MM.1S (cell line): ENCODE data around the gene RPRD1A.

ENCODE experiments used
- DNase-seq: peaks from one replicate; pipeline ENCODE4 v3.0.0-alpha.2; 2015
- H2AFZ ChIP-seq: fragments of 300-600 bp; sonication (generic); 2 replicates; pipeline ENCODE4 v1.6.0; 2016; ENCODE audit warnings: antibody characterized with exemption, low read length
- H3F3A ChIP-seq: fragments of 300-600 bp; sonication (generic); 2 replicates; pipeline ENCODE4 v1.6.1; 2016; ENCODE audit warnings: mild to moderate bottlenecking, antibody characterized with exemption, low read length, moderate library complexity, mixed read lengths; ENCODE audit not compliant: insufficient read depth
- H3K27ac ChIP-seq: fragments of 300-600 bp; sonication (generic); 2 replicates; pipeline ENCODE4 v1.5.1; 2016; ENCODE audit warnings: mild to moderate bottlenecking, low read length
- H3K27me3 ChIP-seq: fragments of 300-600 bp; sonication (generic); replicated peaks from 2 replicates; pipeline ENCODE4 v1.6.0; 2016; ENCODE audit warnings: low read length; ENCODE audit not compliant: insufficient read depth
- H3K36me3 ChIP-seq: fragments of 300-600 bp; sonication (generic); replicated peaks from 2 replicates; pipeline ENCODE4 v1.6.1; 2016; ENCODE audit warnings: mild to moderate bottlenecking, low read length, mixed read lengths; ENCODE audit not compliant: insufficient read depth
- H3K4me1 ChIP-seq: fragments of 300-600 bp; sonication (generic); 2 replicates; pipeline ENCODE4 v1.6.1; 2016; ENCODE audit warnings: low read length, mixed read lengths
- H3K4me2 ChIP-seq: fragments of 300-600 bp; sonication (generic); 2 replicates; pipeline ENCODE4 v1.6.0; 2016; ENCODE audit warnings: low read depth, low read length
- H3K4me3 ChIP-seq: fragments of 300-600 bp; sonication (generic); 2 replicates; pipeline ENCODE4 v1.5.1; 2016; ENCODE audit warnings: low read length, mixed read lengths
- H3K79me2 ChIP-seq: fragments of 300-600 bp; sonication (generic); 2 replicates; pipeline ENCODE4 v1.6.1; 2016; ENCODE audit warnings: mixed run types, low read length, mixed read lengths
- H3K9ac ChIP-seq: fragments of 300-600 bp; sonication (generic); 2 replicates; pipeline ENCODE4 v1.6.1; 2016; ENCODE audit warnings: low read length, mixed read lengths
- H3K9me2 ChIP-seq: fragments of 300-600 bp; sonication (generic); replicated peaks from 2 replicates; pipeline ENCODE4 v1.6.1; 2016; ENCODE audit warnings: mild to moderate bottlenecking, low read length, mixed read lengths; ENCODE audit not compliant: insufficient read depth
- H3K9me3 ChIP-seq: fragments of 300-600 bp; sonication (generic); replicated peaks from 2 replicates; pipeline ENCODE4 v1.6.1; 2016; ENCODE audit warnings: mild to moderate bottlenecking, low read length, mixed read lengths; ENCODE audit not compliant: insufficient read depth
- H4K20me1 ChIP-seq: fragments of 300-600 bp; sonication (generic); 2 replicates; pipeline ENCODE4 v1.6.1; 2016; ENCODE audit warnings: mild to moderate bottlenecking, low read length, moderate library complexity, mixed read lengths; ENCODE audit not compliant: insufficient read depth
- EZH2 ChIP-seq: fragments of 300-600 bp; sonication (generic); optimal IDR thresholded peaks from 2 replicates; pipeline ENCODE3; 2017; ENCODE audit warnings: low read depth, mild to moderate bottlenecking, antibody characterized with exemption, low read length, mixed read lengths
- EZH2phosphoT487 ChIP-seq: fragments of 300-600 bp; sonication (generic); IDR thresholded peaks from 2 replicates; pipeline ENCODE4 v1.6.1; 2018; ENCODE audit warnings: antibody characterized with exemption, low read length
- TF ChIP-seq, protein P1 (sequence below): fragments of 300-600 bp; sonication (generic); IDR thresholded peaks from 2 replicates; pipeline ENCODE4 v1.5.1; 2016; ENCODE audit warnings: antibody characterized with exemption, low read length, mixed read lengths

The RPRD1A gene

DNA sequence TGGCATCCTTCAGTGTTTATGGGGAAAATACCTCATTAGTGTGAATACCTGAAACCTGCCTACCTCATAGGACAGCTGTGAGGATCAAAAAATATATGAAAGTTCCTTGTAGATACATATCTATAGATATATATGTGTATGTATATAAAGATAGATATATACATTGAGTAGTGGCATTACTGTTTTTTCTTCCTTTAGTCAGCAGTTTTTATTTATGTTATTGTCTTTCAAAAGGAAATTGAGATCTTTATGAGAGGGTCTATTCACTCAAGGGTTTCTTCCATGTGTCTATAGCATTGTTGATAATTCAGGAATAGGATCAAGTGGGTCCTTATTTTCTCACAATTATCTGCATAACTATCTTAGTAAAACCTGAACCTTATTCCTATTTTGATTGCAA is 88.2 kb downstream of the RPRD1A start:
- no peaks in the 10 kb centered on the region for H3K9me2 ChIP-seq
- no peak overlapping the region for H3K27ac ChIP-seq
- H3K9ac ChIP-seq: no peak overlapping the region
- H3K4me2 ChIP-seq: no peak overlapping the region
- no peak overlapping the region for H2AFZ ChIP-seq
- peaks cover 19% of the 10 kb centered on the region for H3K79me2 ChIP-seq
- H3K4me1 ChIP-seq: peaks cover 3% of the 10 kb centered on the region; the same call in 1 of the 2 replicates
- peaks cover 12% of the 10 kb centered on the region; the same call in 1 of the 2 replicates for H3K36me3 ChIP-seq
- H3K4me3 ChIP-seq: no peak overlapping the region
- H3K9me3 ChIP-seq: no peaks in the 10 kb centered on the region
- no peak for DNase-seq
- TF ChIP-seq EZH2phosphoT487 (no peak), EZH2 (no peak)
- TF ChIP-seq, protein P1, sequence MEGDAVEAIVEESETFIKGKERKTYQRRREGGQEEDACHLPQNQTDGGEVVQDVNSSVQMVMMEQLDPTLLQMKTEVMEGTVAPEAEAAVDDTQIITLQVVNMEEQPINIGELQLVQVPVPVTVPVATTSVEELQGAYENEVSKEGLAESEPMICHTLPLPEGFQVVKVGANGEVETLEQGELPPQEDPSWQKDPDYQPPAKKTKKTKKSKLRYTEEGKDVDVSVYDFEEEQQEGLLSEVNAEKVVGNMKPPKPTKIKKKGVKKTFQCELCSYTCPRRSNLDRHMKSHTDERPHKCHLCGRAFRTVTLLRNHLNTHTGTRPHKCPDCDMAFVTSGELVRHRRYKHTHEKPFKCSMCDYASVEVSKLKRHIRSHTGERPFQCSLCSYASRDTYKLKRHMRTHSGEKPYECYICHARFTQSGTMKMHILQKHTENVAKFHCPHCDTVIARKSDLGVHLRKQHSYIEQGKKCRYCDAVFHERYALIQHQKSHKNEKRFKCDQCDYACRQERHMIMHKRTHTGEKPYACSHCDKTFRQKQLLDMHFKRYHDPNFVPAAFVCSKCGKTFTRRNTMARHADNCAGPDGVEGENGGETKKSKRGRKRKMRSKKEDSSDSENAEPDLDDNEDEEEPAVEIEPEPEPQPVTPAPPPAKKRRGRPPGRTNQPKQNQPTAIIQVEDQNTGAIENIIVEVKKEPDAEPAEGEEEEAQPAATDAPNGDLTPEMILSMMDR: no peak
- H4K20me1 ChIP-seq: no peaks in the 10 kb centered on the region
- no peaks in the 10 kb centered on the region for H3K27me3 ChIP-seq
- no peaks in the 10 kb centered on the region for H3F3A ChIP-seq

DNA sequence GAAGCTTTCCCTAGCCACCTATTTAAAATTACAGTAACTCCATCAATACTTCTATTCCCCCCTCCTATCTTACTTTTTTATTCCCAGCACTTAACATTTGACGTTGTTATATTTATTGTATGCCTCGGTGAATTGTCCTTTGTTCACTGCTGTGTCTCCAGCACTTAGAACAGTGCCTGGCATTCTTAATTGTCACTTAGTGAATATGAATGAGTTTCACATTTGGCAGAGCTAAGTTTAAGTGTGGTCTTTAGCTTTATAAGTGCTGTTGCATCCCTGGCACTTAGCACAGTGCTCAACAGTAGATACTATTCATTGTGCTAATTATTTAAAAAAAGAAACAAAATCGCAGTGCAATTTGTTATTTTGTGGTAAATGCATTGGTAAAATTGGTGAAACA is 93.2 kb downstream of the RPRD1A start:
- peaks cover 35% of the 10 kb centered on the region for H3K79me2 ChIP-seq
- no peak overlapping the region for H2AFZ ChIP-seq
- DNase-seq: no peak
- H3K4me1 ChIP-seq: peaks cover 15% of the 10 kb centered on the region
- peaks cover 12% of the 10 kb centered on the region; the same call in 1 of the 2 replicates for H3K36me3 ChIP-seq
- H3K9me2 ChIP-seq: no peaks in the 10 kb centered on the region
- no peaks in the 10 kb centered on the region for H4K20me1 ChIP-seq
- TF ChIP-seq EZH2 (no peak), EZH2phosphoT487 (no peak)
- TF ChIP-seq, protein P1: no peak
- H3K27me3 ChIP-seq: no peaks in the 10 kb centered on the region
- H3K9ac ChIP-seq: no peak overlapping the region
- H3F3A ChIP-seq: peaks cover 14% of the 10 kb centered on the region; the same call in 1 of the 2 replicates
- peak overlapping the region; percentile 71; the same call in 1 of the 2 replicates for H3K4me2 ChIP-seq
- no peak overlapping the region for H3K4me3 ChIP-seq
- H3K9me3 ChIP-seq: no peaks in the 10 kb centered on the region
- no peak overlapping the region for H3K27ac ChIP-seq

DNA sequence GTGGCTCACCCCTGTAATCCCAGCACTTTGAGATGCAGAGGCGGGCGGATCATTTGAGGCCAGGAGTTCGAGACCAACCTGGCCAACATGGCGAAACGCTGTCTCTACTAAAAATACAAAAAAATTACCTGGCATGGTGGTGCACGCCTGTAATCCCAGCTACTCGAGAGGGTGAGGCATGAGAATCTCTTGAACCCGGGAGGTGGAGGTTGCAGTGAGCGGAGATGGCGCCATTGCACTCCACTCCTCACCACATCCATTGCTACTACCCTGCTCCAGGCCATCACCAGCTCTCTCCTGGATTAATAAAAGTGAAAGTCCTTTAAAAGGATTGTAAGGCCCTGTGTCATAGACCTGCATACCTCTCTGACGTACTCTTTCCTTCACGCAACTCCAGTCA is 93.7 kb downstream of the RPRD1A start:
- H3K27ac ChIP-seq: no peak overlapping the region
- no peaks in the 10 kb centered on the region for H3K9me3 ChIP-seq
- peak overlapping the region; percentile 73; the same call in 1 of the 2 replicates for H3K9ac ChIP-seq
- no peak for DNase-seq
- peaks cover 15% of the 10 kb centered on the region for H3K4me1 ChIP-seq
- no peaks in the 10 kb centered on the region for H3K9me2 ChIP-seq
- H3K4me2 ChIP-seq: peak overlapping the region; percentile 71
- peaks cover 14% of the 10 kb centered on the region; the same call in 1 of the 2 replicates for H3F3A ChIP-seq
- no peaks in the 10 kb centered on the region for H4K20me1 ChIP-seq
- H2AFZ ChIP-seq: no peak overlapping the region
- H3K27me3 ChIP-seq: no peaks in the 10 kb centered on the region
- TF ChIP-seq, protein P1: no peak
- no peak for TF ChIP-seq EZH2phosphoT487
- TF ChIP-seq EZH2: no peak
- peaks cover 35% of the 10 kb centered on the region for H3K79me2 ChIP-seq
- H3K4me3 ChIP-seq: peak overlapping the region; percentile 89; the same call in 1 of the 2 replicates
- H3K36me3 ChIP-seq: peaks cover 12% of the 10 kb centered on the region; the same call in 1 of the 2 replicates
